Measurements from ENCODE around the gene ALG5. TPM values are rescaled to one million over a fixed set of nuclear protein-coding genes. Genes with fewer than 3 reads are reported as not detected.

The ALG5 gene, protein sequence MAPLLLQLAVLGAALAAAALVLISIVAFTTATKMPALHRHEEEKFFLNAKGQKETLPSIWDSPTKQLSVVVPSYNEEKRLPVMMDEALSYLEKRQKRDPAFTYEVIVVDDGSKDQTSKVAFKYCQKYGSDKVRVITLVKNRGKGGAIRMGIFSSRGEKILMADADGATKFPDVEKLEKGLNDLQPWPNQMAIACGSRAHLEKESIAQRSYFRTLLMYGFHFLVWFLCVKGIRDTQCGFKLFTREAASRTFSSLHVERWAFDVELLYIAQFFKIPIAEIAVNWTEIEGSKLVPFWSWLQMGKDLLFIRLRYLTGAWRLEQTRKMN
- total RNA-seq = 10 to 100 TPM; 23.4 to 27.6 TPM
- polyA plus RNA-seq = 10 to 100 TPM; 34.1 to 67.4 TPM
- long read RNA-seq, donor 1, transcript ALG5-201 (10 exons, 1,154 nt) = major isoform, 66 of 76 reads
- long read RNA-seq, donor 1, partial matches to known transcripts = 2 of 76 reads
- long read RNA-seq, donor 1, other reads (novel, unspliced or antisense) = 8 of 76 reads
- long read RNA-seq, donor 2, transcript ALG5-201 (10 exons, 1,154 nt) = major isoform, 26 of 28 reads
- long read RNA-seq, donor 2, partial matches to known transcripts = 0 of 28 reads
- long read RNA-seq, donor 2, other reads (novel, unspliced or antisense) = 2 of 28 reads

DNA sequence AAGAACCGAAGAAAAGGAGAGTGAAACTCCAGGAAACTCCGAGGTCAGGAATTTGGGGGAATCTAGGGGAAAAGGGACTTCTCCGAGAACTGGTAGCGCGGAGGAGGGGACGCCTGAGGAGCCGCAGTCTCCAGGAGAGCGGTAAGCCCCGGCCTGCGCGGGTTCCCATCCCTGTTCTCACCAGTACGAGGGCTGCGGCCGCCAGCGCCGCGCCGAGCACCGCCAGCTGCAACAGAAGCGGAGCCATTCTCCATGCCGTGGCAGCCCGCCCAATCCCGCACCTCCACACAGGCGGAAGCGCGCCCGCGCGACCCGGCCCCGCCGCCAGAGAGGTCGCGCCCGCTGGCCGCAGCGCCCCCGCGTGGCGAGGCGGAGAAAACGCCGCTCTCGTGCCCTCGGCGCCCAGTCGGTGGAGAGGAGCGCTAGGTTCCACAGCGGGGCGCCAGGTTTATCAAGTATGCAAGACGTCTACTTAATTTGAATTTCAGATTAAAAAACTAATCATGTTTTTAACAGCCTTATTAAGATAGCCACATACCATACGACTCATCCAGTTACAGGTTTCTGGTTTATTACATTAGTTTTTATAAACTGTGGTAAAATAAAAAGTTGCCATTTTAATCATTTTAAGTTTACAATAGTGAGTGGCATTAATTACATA, at the start of gene ALG5:
Gene ALG5, minus strand, starts transcription at position 287 of the 661 bp plus-strand sequence. Its CDS starts 40 bp downstream, at position 247.
- H3K36me3 ChIP-seq (ENCODE audit: control insufficient read depth in 1 of 2, insufficient read depth in 2 of 2, low read length in 1 of 2) = peaks cover 2 to 3% of the 10 kb centered on the region in 2 donors
- peak within 1 kb of the TSS; percentile 77 to 88 for H3K27ac ChIP-seq (ENCODE audit: low read depth in 1 of 2, low read length in 2 of 2)
- no peaks in the 10 kb centered on the region for H3K9me3 ChIP-seq (ENCODE audit: control insufficient read depth, low read length)
- H3K27me3 ChIP-seq (ENCODE audit: control insufficient read depth in 1 of 2, insufficient read depth in 2 of 2, low read length in 1 of 2) = no peaks in the 10 kb centered on the region
- intact Hi-C loops (cut with DNase I) = no loop called here
- peak; percentile 96 for ATAC-seq (ENCODE audit: low FRiP score)
- 0 to 1% methylated on average over 49 to 52 of the region's 52 CpGs for WGBS, 2 donors
- peaks cover 0 to 4% of the 10 kb centered on the region in 2 donors for H3K4me1 ChIP-seq (ENCODE audit: control insufficient read depth in 1 of 2, insufficient read depth in 2 of 2, low read length in 2 of 2)
- H3K4me3 ChIP-seq (ENCODE audit: low read length in 2 of 2) = peak within 1 kb of the TSS; percentile 65 to 84
- peak; percentile 93 to 97 for DNase-seq

DNA sequence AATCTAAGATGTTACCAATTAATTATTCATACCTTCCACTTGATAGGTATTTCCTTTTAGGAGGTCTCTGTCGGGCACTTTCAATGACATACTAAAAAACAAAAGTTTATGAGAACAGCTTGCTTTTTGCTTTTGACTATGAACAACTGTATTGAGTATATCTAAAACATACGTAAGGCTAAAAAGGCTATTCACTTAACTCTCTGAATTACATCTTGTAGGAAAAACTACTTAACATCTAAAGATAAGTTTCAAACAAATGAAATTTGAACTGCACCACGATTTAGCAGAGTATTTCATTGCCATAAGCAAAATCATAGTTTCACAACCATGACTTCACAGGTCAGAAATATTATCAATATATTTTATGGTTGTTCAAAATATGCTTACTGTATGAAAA, 48.7 kb upstream of the ALG5 start:
- DNase-seq (no peak), ATAC-seq (ENCODE audit: low FRiP score) (no peak)
- Histone ChIP-seq H3K27me3 (ENCODE audit: control insufficient read depth in 1 of 2, insufficient read depth in 2 of 2, low read length in 1 of 2) (no peaks in the 10 kb centered on the region), H3K9me3 (ENCODE audit: control insufficient read depth, low read length) (no peaks in the 10 kb centered on the region), H3K4me1 (ENCODE audit: control insufficient read depth in 1 of 2, insufficient read depth in 2 of 2, low read length in 2 of 2) (no peaks in the 10 kb centered on the region), H3K36me3 (ENCODE audit: control insufficient read depth in 1 of 2, insufficient read depth in 2 of 2, low read length in 1 of 2) (no peaks in the 10 kb centered on the region), H3K27ac (ENCODE audit: low read depth in 1 of 2, low read length in 2 of 2) (no peak overlapping the region), H3K4me3 (ENCODE audit: low read length in 2 of 2) (no peak overlapping the region)
- 84 to 85% methylated on average over 3 of the region's 3 CpGs for WGBS, 2 donors
- intact Hi-C loops (cut with DNase I) = no loop called here

DNA sequence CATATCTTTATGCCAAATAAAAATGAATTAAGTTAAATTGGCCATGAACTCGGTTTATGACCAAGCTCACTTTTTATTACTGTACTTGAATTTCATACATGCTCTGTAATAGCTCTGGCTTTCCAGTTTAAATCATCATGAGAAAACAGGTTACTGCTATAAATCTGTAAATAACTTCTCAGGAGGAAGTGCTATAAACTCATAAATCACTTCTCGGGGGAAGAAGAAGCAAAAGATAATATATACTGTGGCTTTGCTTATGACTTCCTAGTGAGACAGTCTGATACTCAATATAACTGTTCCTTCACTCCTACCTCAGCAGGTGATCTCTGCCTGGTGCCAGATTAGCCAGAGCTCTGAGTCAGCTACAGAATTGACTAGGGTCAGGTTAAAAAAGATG, 47.9 kb upstream of the ALG5 start:
- DNase-seq (no peak), ATAC-seq (ENCODE audit: low FRiP score) (no peak)
- 61 to 70% methylated on average over 2 of the region's 2 CpGs for WGBS, 2 donors
- H3K27me3 ChIP-seq (ENCODE audit: control insufficient read depth in 1 of 2, insufficient read depth in 2 of 2, low read length in 1 of 2) = no peaks in the 10 kb centered on the region
- no peaks in the 10 kb centered on the region for H3K4me1 ChIP-seq (ENCODE audit: control insufficient read depth in 1 of 2, insufficient read depth in 2 of 2, low read length in 2 of 2)
- H3K27ac ChIP-seq (ENCODE audit: low read depth in 1 of 2, low read length in 2 of 2) = no peak overlapping the region
- intact Hi-C loops (cut with DNase I) = no loop called here
- H3K4me3 ChIP-seq (ENCODE audit: low read length in 2 of 2) = no peak overlapping the region
- H3K9me3 ChIP-seq (ENCODE audit: control insufficient read depth, low read length) = no peaks in the 10 kb centered on the region
- peaks cover 0 to under 1% of the 10 kb centered on the region in 2 donors for H3K36me3 ChIP-seq (ENCODE audit: control insufficient read depth in 1 of 2, insufficient read depth in 2 of 2, low read length in 1 of 2)

DNA sequence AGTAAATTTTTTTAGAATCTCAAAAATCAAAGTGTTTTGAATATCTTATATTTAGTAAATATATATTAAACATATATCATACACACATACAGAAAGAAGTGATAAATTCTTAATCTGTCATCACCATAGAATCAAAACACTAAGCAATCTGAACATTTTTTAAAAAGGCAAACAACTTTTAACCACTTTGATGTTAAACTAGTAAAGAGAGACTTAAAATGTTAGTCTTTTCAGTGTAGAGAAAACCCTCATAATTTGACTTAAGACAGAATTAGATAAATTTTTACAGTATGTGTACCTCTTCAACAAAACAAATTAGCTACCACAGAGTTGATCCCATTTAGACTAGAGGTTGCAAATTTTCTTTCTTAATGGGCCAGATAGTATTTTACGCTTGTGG, 46.9 kb upstream of the ALG5 start:
- H3K36me3 ChIP-seq (ENCODE audit: control insufficient read depth in 1 of 2, insufficient read depth in 2 of 2, low read length in 1 of 2) = peaks cover 0 to 2% of the 10 kb centered on the region in 2 donors
- DNase-seq (no peak), ATAC-seq (ENCODE audit: low FRiP score) (no peak)
- no peaks in the 10 kb centered on the region for H3K9me3 ChIP-seq (ENCODE audit: control insufficient read depth, low read length)
- no peak overlapping the region for H3K4me3 ChIP-seq (ENCODE audit: low read length in 2 of 2)
- no peak overlapping the region for H3K27ac ChIP-seq (ENCODE audit: low read depth in 1 of 2, low read length in 2 of 2)
- WGBS, 2 donors = 96 to 100% methylated on average over 1 of the region's 1 CpG
- intact Hi-C loops (cut with DNase I) = no loop called here
- H3K27me3 ChIP-seq (ENCODE audit: control insufficient read depth in 1 of 2, insufficient read depth in 2 of 2, low read length in 1 of 2) = no peaks in the 10 kb centered on the region
- no peaks in the 10 kb centered on the region for H3K4me1 ChIP-seq (ENCODE audit: control insufficient read depth in 1 of 2, insufficient read depth in 2 of 2, low read length in 2 of 2)

DNA sequence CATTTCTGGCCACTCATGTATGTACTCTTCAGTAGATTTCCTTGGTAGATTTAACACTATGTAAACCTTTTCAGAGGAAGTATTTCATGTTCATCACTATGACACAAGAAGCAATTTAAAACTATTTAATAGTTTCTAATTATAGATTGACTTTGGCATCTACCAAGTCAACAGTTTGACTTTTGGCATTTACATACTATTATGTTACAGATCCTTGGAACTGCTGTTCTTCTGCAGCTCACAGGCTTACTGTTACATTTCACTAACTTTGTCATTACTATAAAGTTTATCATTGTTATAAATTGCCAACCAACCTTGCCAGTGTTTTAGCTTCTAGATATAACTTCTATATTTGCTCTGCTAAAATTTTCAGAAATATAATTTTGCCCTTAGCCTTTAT, 41.6 kb upstream of the ALG5 start:
- no peak for ATAC-seq (ENCODE audit: low FRiP score)
- Histone ChIP-seq H3K4me3 (ENCODE audit: low read length in 2 of 2) (no peak overlapping the region), H3K27ac (ENCODE audit: low read depth in 1 of 2, low read length in 2 of 2) (no peak overlapping the region), H3K4me1 (ENCODE audit: control insufficient read depth in 1 of 2, insufficient read depth in 2 of 2, low read length in 2 of 2) (no peaks in the 10 kb centered on the region), H3K36me3 (ENCODE audit: control insufficient read depth in 1 of 2, insufficient read depth in 2 of 2, low read length in 1 of 2) (peaks cover 2 to 3% of the 10 kb centered on the region in 2 donors), H3K9me3 (ENCODE audit: control insufficient read depth, low read length) (no peaks in the 10 kb centered on the region), H3K27me3 (ENCODE audit: control insufficient read depth in 1 of 2, insufficient read depth in 2 of 2, low read length in 1 of 2) (no peaks in the 10 kb centered on the region)
- no peak for DNase-seq
- intact Hi-C loops (cut with DNase I) = no loop called here

DNA sequence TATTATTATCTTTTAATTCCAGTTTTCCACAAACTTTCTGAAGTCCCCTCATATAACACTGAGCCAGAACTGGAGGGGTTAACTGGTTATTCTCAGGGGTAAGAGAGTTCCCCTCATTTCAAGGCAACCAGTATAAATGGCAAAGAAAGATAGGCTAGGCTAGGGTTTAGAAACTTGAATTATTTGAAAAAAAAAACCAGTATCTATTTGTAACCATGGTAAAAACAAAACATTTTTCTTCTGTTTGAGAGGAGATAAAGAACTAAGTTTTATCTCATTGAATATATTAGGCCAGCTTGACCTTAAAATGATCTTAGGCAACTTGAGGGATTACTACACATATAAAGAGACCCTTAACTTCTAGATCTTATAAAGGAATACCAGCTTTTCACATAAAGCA, 40.8 kb upstream of the ALG5 start:
- Histone ChIP-seq H3K27ac (ENCODE audit: low read depth in 1 of 2, low read length in 2 of 2) (no peak overlapping the region), H3K27me3 (ENCODE audit: control insufficient read depth in 1 of 2, insufficient read depth in 2 of 2, low read length in 1 of 2) (no peaks in the 10 kb centered on the region), H3K9me3 (ENCODE audit: control insufficient read depth, low read length) (no peaks in the 10 kb centered on the region), H3K4me3 (ENCODE audit: low read length in 2 of 2) (no peak overlapping the region), H3K36me3 (ENCODE audit: control insufficient read depth in 1 of 2, insufficient read depth in 2 of 2, low read length in 1 of 2) (peaks cover 2 to 3% of the 10 kb centered on the region in 2 donors), H3K4me1 (ENCODE audit: control insufficient read depth in 1 of 2, insufficient read depth in 2 of 2, low read length in 2 of 2) (no peaks in the 10 kb centered on the region)
- no peak for DNase-seq
- no peak for ATAC-seq (ENCODE audit: low FRiP score)
- intact Hi-C loops (cut with DNase I) = no loop called here

DNA sequence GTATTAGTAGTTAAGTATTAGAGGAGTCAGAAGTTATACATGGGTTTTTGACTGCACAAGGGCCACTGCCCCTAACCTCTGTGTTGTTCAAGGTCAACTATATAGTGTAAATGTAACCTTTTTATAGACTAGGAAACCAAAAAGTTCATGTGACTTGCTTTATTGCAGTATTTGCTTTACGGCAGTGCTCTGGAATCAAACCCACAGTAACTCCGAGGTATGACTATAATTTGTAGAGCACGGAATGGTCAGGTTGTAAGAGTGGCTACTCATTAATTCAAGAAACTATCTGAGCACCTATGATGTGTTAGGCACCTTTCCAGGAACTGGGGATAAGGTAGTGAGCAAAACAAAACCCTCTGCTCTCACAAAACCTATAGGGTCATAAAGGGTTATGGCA, 38.1 kb upstream of the ALG5 start:
- H3K36me3 ChIP-seq (ENCODE audit: control insufficient read depth in 1 of 2, insufficient read depth in 2 of 2, low read length in 1 of 2) = peaks cover 7 to 10% of the 10 kb centered on the region in 2 donors
- intact Hi-C loops (cut with DNase I) = no loop called here
- WGBS, 2 donors = 95 to 97% methylated on average over 3 of the region's 3 CpGs

DNA sequence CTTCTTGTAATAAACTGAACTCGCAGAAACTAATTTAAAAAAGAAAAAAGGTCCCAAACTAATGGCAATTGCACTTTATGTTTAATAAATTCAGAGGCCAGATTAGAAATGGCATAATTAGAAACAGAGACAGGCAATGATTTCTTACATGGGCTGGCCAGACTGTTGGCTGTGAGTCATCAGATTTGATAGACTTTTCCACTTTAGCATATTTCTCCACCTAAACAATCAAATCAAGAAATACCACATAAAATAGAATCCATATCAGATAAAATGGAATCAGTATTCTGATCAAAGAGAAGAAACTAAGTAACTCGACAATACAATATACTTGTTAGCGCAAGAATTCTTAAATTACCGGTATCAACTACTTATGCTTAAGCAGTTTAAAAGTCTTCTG, 30.5 kb upstream of the ALG5 start:
- ATAC-seq (ENCODE audit: low FRiP score) = no peak
- H3K27me3 ChIP-seq (ENCODE audit: control insufficient read depth in 1 of 2, insufficient read depth in 2 of 2, low read length in 1 of 2) = no peaks in the 10 kb centered on the region
- H3K36me3 ChIP-seq (ENCODE audit: control insufficient read depth in 1 of 2, insufficient read depth in 2 of 2, low read length in 1 of 2) = peaks cover 6 to 8% of the 10 kb centered on the region in 2 donors
- WGBS, 2 donors = 93 to 94% methylated on average over 4 of the region's 4 CpGs
- H3K4me1 ChIP-seq (ENCODE audit: control insufficient read depth in 1 of 2, insufficient read depth in 2 of 2, low read length in 2 of 2) = no peaks in the 10 kb centered on the region
- no peak overlapping the region for H3K4me3 ChIP-seq (ENCODE audit: low read length in 2 of 2)
- H3K9me3 ChIP-seq (ENCODE audit: control insufficient read depth, low read length) = no peaks in the 10 kb centered on the region
- H3K27ac ChIP-seq (ENCODE audit: low read depth in 1 of 2, low read length in 2 of 2) = no peak overlapping the region
- intact Hi-C loops (cut with DNase I) = no loop called here
- DNase-seq = no peak

More for the DNA sequence above, 38.1 kb upstream of the ALG5 start:
- Histone ChIP-seq H3K4me3 (ENCODE audit: low read length in 2 of 2) (no peak overlapping the region), H3K27ac (ENCODE audit: low read depth in 1 of 2, low read length in 2 of 2) (no peak overlapping the region), H3K4me1 (ENCODE audit: control insufficient read depth in 1 of 2, insufficient read depth in 2 of 2, low read length in 2 of 2) (no peaks in the 10 kb centered on the region), H3K27me3 (ENCODE audit: control insufficient read depth in 1 of 2, insufficient read depth in 2 of 2, low read length in 1 of 2) (no peaks in the 10 kb centered on the region), H3K9me3 (ENCODE audit: control insufficient read depth, low read length) (no peaks in the 10 kb centered on the region)
- no peak for ATAC-seq (ENCODE audit: low FRiP score)
- DNase-seq = no peak
